Fibroblast of gingiva (primary cell): ENCODE results near the gene DDI2.
A peak's percentile ranks its signal among the peaks of the same experiment; 100 is the strongest.
"Not testable (repeated sequence)": the region's sequence is repeated elsewhere in the genome, so short reads cannot be mapped to it uniquely, and the experiment has no call there.

ENCODE experiments used
- DNase-seq: peaks from one replicate; pipeline ENCODE4 v3.0.0-alpha.2; 2011; ENCODE audit warnings: low read depth

The DDI2 gene

GRCh38 chr1:15678578-15678977 is 61.3 kb downstream of the DDI2 start:
- peak; percentile 41 for DNase-seq

GRCh38 chr1:15680131-15680530 is 62.9 kb downstream of the DDI2 start:
- DNase-seq: peak; percentile 84

- DNase-seq: peak; percentile 95
These were observed 63.5 kb downstream of the DDI2 start for GRCh38 chr1:15680561-15681348.

GRCh38 chr1:15681349-15682292 is 64.4 kb downstream of the DDI2 start:
- DNase-seq: peak; percentile 12

DNA sequence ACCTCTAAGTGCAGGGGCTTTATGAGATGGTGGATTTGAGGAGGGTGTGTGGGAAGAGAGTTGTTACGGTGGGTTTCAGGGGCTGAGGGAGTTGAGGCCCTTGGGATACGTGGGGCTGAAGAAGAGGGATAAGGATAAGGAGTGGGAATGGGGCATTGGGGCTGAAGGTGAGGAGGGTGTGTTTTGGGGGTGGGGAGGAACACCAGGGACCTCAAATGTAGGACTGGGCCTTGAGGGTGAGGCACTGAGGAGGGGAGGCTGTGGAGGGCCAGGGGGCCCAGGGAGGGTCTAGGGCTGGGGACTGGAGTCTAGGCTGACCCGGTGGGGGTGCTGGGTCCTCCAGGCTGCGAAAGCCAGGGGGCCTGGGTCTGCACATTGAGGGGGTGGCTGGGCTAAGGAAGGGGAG is 65.7 kb downstream of the DDI2 start:
- DNase-seq: no peak

- DNase-seq: no peak
These were observed 66.2 kb downstream of the DDI2 start for GRCh38 chr1:15683345-15684039.

DNA sequence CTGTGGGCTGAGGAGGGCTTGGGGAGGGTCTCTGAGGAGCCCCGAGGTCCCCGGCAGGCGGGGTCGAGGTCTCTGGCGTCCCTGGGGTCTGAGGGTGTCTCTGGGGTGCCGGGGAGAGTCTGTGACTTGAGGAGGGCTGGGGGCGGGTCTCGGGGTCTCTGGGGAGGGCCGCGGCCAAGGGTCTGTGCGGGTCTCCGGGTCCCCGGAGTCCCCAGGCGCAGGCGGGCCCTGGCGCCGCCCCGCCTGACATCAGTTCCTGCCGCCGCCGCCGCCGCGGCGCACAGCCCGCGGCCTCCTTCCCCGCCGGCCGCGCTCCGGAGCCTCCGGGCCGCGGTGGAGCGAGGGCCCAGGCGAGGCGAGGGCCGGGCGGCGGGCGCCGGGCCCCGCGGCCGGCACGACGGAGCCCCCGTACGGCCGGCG is 66.8 kb downstream of the DDI2 start, which contains the start of gene PLEKHM2:
PLEKHM2 (plus strand) TSS at position 279 of the 420 bp plus-strand sequence. CDS start 239 bp downstream, outside the sequence.
- DNase-seq: peak; percentile 54

DNA sequence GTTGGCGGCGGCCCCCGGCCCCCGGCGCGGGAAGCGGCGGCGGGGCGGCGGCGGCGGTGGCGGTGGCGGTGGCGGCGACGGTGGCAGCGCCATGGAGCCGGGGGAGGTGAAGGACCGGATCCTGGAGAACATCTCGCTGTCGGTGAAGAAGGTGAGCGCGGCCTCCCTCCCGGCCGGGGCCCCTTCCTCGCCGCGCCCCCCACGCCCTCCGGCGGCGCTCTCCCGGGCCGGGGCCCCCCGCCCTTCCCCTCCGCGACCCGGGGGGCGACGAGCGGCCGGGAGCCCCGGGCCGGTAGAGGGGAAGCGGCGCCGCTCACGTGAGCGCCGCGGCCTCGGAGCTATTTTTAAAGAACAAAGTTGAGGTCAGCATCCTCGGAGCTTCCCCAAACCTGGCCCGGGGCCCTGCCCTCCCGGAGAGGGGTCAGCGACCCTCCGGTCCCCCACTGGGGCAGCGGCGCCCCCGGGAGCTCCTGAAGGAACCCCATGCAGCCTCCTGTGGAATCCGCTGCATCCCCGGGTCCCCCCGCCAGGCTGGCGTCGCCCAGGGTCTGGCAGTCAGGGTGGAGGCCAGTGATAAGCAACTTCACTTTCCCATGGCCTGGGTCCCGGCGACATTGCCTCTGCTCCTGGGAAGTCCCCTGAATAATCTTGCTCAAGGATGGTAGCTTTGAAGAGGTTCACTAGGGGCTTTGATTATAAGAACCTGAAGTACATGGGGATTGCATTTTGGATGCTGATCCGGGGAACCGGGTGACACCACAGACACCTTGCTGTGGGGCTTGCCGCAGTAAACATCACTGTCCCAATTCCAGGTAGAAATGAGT is 67.4 kb downstream of the DDI2 start:
- peak; percentile 16 for DNase-seq

DNA sequence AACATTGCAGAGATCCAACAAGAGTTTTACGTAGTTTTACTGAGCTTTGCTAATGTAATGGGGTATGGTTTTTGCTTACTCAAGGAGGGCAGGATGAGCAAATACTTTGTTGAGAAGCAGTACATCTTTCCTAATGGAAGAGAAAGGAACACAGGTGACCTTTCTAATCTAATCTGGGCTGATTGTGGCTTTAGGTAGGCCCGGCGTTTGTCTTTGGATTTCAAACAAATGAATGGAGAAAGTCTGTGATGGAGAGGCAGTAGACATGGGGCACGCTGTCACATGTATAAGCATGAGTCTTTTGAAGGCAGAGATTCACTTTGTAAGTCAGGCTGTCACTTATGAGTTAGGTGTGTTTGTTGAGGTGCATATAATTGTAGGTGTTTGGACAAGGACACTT is 68.6 kb downstream of the DDI2 start:
- DNase-seq: no peak

DNA sequence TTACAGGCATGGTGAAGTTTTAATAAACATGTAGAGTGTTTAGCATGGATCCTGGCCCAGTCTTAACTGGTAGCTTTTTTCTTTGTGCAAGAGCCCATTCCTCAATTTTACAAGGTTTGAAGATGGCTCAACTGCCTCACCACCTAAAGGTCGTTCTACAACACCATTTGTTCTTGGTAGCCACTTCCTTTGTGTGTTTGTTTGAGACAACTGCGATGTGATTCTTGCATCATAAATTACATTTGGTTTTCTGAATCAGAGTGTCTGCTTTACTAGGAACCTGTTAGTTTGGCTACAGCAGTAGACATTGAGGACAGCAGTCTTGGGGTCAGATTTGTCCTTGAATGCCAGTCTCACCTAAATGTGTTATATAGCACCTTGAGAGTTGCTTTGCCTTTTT is 70.2 kb downstream of the DDI2 start:
- DNase-seq: no peak

- no peak for DNase-seq
These were observed 73.1 kb downstream of the DDI2 start for GRCh38 chr1:15690317-15690716.

DNA sequence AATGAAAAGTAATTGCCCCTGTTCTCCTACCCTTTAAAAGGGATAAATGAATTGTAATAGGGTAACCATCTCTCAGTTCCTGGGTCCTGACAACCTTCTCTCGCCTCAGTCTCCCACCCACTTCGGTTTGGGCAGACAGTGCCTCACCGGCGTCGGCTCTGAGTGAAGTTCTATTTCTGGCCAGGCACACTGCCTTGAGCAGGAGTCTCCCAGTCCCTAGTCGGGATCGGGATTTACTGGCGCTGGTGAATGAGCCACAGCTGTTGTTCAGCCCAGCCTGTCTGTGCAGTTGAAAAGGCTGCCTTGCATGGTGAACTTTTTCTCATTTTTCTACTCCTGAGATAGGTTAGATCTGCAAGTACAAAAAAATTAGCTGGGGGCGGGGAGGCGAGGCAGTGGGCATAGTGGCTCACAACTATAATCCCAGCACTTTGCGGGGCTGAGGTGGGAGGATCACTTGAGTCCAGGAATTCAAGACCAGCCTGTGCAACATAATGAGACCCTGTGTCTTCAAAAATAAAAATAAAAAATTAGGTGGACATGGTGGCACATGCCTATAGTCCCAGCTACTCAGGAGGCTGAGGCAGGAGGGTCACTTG is 74.3 kb downstream of the DDI2 start:
- DNase-seq: no peak

DNA sequence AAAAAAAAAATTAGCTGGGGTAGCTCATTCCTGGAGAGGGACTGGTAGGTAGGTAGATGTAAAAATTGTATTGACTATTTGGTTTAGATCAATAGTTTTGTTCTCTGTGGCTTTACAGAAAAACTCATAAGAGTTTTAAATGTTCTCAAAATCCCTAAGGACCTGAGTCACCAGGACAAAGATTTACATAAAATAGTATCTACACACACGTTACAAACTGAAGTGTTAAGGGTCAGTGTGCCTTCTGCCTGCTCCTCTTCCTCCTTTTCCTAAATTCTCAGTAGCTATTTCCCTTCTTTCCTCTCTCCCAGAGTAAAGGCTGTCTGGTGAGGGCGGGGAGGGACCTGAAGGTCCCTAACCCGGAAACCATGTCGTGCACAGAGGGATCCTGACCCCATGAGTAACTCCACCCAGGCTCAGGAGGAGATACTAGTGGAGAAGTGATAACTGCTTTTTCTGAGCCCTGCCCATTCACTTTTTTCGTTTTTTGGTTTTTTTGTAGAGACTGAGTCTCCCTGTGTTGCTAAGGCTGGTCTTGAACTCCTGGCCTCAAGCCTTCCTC is 74.9 kb downstream of the DDI2 start:
- no peak for DNase-seq

DNA sequence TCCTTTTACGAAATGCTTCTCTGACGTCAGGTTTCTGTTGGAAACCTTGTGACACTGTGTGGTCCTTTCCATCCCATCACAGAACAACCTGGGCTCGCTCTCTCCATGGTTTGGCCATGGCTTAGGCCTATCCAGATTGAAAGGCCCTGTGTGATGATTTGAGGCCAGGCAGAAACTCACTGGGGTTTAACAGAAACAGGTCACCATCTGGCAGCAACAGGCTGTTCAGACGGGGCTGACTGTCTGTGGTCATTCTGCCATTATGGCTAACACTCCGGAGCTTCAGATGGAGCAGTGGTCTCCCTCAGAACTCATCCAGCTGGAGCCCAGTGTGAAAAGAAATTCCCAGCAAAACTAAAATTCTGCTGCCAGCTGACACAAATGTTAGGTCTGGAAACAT is 76.1 kb downstream of the DDI2 start:
- DNase-seq: no peak

- no peak for DNase-seq
These were observed 79.8 kb downstream of the DDI2 start for GRCh38 chr1:15696956-15697521.

GRCh38 chr1:15698201-15698600 is 80.9 kb downstream of the DDI2 start:
- DNase-seq: no peak

GRCh38 chr1:15699321-15699720 is 82.1 kb downstream of the DDI2 start:
- not testable (repeated sequence) for DNase-seq

DNA sequence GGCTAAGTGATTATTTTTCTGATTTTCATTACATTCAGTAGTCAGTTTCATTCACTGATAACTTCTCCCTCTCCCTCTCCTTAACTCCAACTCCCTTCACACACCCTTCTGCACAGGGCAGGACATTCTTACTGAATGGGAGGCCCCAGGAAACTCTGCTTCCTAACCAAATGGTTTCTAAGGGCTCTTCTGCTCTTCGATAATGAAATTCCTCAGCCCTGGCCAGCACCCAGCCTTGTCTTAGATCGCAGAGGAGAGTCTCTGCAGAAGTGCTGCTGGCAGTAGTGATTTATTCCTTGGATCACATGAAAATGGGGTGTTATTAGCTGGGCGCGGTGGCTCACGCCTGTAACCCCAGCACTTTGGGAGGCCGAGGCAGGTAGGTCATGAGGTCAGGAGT is 83.2 kb downstream of the DDI2 start:
- no peak for DNase-seq

- no peak for DNase-seq
These were observed 84.5 kb downstream of the DDI2 start for GRCh38 chr1:15701784-15702183.
